ENCODE measurements around the gene SPOCK1. TPM values are rescaled to one million over a fixed set of nuclear protein-coding genes. Genes with fewer than 3 reads are reported as not detected.

Gene SPOCK1
- total and polyA plus RNA-seq, 9 of the 15 experiments (the other 6 are each of a cell fraction or from before 2014, with no cell fraction given): 0.01 to 0.35 (median 0.04) TPM; not detected in 6

- 0% methylated on average over 5 of the region's 5 CpGs for WGBS (ENCODE audit: insufficient coverage, low coverage, missing lambda C conversion rate)
- no peaks in the 10 kb centered on the region for H3K4me1 ChIP-seq (replicated peaks in 1 of 2; ENCODE audit: control insufficient read depth in 2 of 2, insufficient read depth in 2 of 2, low read length in 2 of 2)
- no peak for TF ChIP-seq NCOA1 (IDR thresholded peaks at IDR 0.05; ENCODE audit: low read depth)
- no peak for TF ChIP-seq KLF13 (tag; IDR thresholded peaks at IDR 0.05; ENCODE audit: borderline replicate concordance, low read depth)
- TF ChIP-seq HNRNPK (IDR thresholded peaks at IDR 0.05; ENCODE audit: low read depth, low read length, poor library complexity, severe bottlenecking): no peak
- no peak for TF ChIP-seq TEAD1 (CRISPR knock-in tag; IDR thresholded peaks at IDR 0.05)
- TF ChIP-seq ZFP1 (CRISPR knock-in tag; IDR thresholded peaks at IDR 0.05): no peak
- TF ChIP-seq NELFE (IDR thresholded peaks at IDR 0.05; ENCODE audit: insufficient read depth, insufficient read length): no peak
- TF ChIP-seq ARID4B (CRISPR knock-in tag; IDR thresholded peaks at IDR 0.05): no peak
- no peak for TF ChIP-seq ZZZ3 (IDR thresholded peaks at IDR 0.05)
- no peak for TF ChIP-seq SIX5 (IDR thresholded peaks at IDR 0.05; ENCODE audit: borderline replicate concordance in 1 of 2, insufficient read depth in 1 of 2, low read depth in 1 of 2, low read length in 2 of 2)
- TF ChIP-seq CHAMP1 (IDR thresholded peaks at IDR 0.05): no peak
- TF ChIP-seq PURB (CRISPR knock-in tag; IDR thresholded peaks at IDR 0.05; ENCODE audit: low read depth): no peak
- no peak for TF ChIP-seq ZKSCAN1 (IDR thresholded peaks at IDR 0.05; ENCODE audit: low read depth, low read length)
- no peak for TF ChIP-seq RBM14 (IDR thresholded peaks at IDR 0.05; ENCODE audit: borderline replicate concordance, insufficient read depth, low read depth, low read length)
- no peak for TF ChIP-seq NCOA6 (IDR thresholded peaks at IDR 0.05)
- no peak for TF ChIP-seq ZNF133 (CRISPR knock-in tag; IDR thresholded peaks at IDR 0.05)
- no peak for TF ChIP-seq MAFK (IDR thresholded peaks at IDR 0.05; ENCODE audit: low read length)
- no peaks in the 10 kb centered on the region for H3K27me3 ChIP-seq (ENCODE audit: control insufficient read depth in 2 of 2, insufficient read depth in 2 of 2, low read length in 2 of 2)
- no peak overlapping the region for H3K27ac ChIP-seq (ENCODE audit: extremely low read depth, low read depth, low read length)
- ATAC-seq: no peak
- no TSS peak for BruUV-seq (replicated peaks)
- no peaks in the 10 kb centered on the region for H4K20me1 ChIP-seq (replicated peaks; ENCODE audit: control insufficient read depth, insufficient read depth, low read length)
- FAIRE-seq: no peak
- in situ Hi-C loops (cut with MboI): no loop called here
- no peaks in the 10 kb centered on the region for H3K79me2 ChIP-seq (ENCODE audit: control insufficient read depth, insufficient read depth, low read length)
- no peak for DNase-seq (ENCODE audit: extremely low read depth in 1 of 4, low spot score in 3 of 4)
- no peak overlapping the region for H3K9ac ChIP-seq (ENCODE audit: insufficient read depth in 1 of 2, low read depth in 2 of 2, low read length in 2 of 2)
- ChIA-PET CTCF (ENCODE audit: low intra/inter-chr PET ratio) (no interaction called here), POLR2A (no interaction called here)
- intact Hi-C loops (cut with micrococcal nuclease): no loop called here
- no peaks in the 10 kb centered on the region for H3K9me3 ChIP-seq (replicated peaks; ENCODE audit: control insufficient read depth, insufficient read depth, low read depth, low read length)
- H3K9me1 ChIP-seq (ENCODE audit: control insufficient read depth, insufficient read depth, low read length): no peaks in the 10 kb centered on the region
- H3K4me3 ChIP-seq: no peak overlapping the region
- H2AFZ ChIP-seq (ENCODE audit: low read depth, low read length): no peak overlapping the region
- H3K36me3 ChIP-seq (ENCODE audit: control insufficient read depth, insufficient read depth, low read length): no peaks in the 10 kb centered on the region
- H3K4me2 ChIP-seq (ENCODE audit: insufficient read depth, low read length): no peak overlapping the region
These were observed 380.5 kb downstream of the SPOCK1 start for GRCh38 chr5:137118629-137119028.
